ENCODE measurements around the gene RAF1. TPM values are rescaled to one million over a fixed set of nuclear protein-coding genes. Genes with fewer than 3 reads are reported as not detected.
A peak's percentile ranks its signal among the peaks of the same experiment; 100 is the strongest.

Gene RAF1
- total and polyA plus RNA-seq, 3 donors from 2014 or later, result 68.7 to 138 (median 133) TPM

GRCh38 chr3:12611117-12611516, 52.8 kb downstream of the RAF1 start:
- DNase-seq, result no peak
- Histone ChIP-seq H3K27ac (no peak overlapping the region), H3K9me3 (no peaks in the 10 kb centered on the region), H3K27me3 (no peaks in the 10 kb centered on the region), H3K4me3 (no peak overlapping the region), H3K36me3 (ENCODE audit: low read depth, missing control alignments) (no peaks in the 10 kb centered on the region), H3K4me1 (no peaks in the 10 kb centered on the region)
- intact Hi-C loops (cut with DNase I; ENCODE audit: low total_unique reads), result no loop called here
- 77 to 86% methylated on average over 5 of the region's 5 CpGs for WGBS, 2 donors
- no peak for TF ChIP-seq POLR2A (IDR thresholded peaks at IDR 0.05)
- no peak for TF ChIP-seq CTCF (IDR thresholded peaks at IDR 0.05)

GRCh38 chr3:12608376-12608775, 55.5 kb downstream of the RAF1 start:
- Histone ChIP-seq H3K4me1 (no peaks in the 10 kb centered on the region), H3K9me3 (no peaks in the 10 kb centered on the region), H3K27me3 (no peaks in the 10 kb centered on the region), H3K36me3 (ENCODE audit: low read depth, missing control alignments) (no peaks in the 10 kb centered on the region), H3K27ac (no peak overlapping the region), H3K4me3 (no peak overlapping the region)
- TF ChIP-seq POLR2A (IDR thresholded peaks at IDR 0.05), result no peak
- no peak for TF ChIP-seq CTCF (IDR thresholded peaks at IDR 0.05)
- no peak for DNase-seq
- intact Hi-C loops (cut with DNase I; ENCODE audit: low total_unique reads), result no loop called here
- 84 to 91% methylated on average over 1 of the region's 1 CpG for WGBS, 2 donors

GRCh38 chr3:12603969-12604368, 59.9 kb downstream of the RAF1 start:
- DNase-seq, result no peak
- Histone ChIP-seq H3K4me1 (peaks cover 10% of the 10 kb centered on the region), H3K27me3 (no peaks in the 10 kb centered on the region), H3K27ac (no peak overlapping the region), H3K36me3 (ENCODE audit: low read depth, missing control alignments) (no peaks in the 10 kb centered on the region), H3K4me3 (no peak overlapping the region), H3K9me3 (no peaks in the 10 kb centered on the region)
- 77 to 93% methylated on average over 2 of the region's 2 CpGs for WGBS, 2 donors
- intact Hi-C loops (cut with DNase I; ENCODE audit: low total_unique reads), result no loop called here
- no peak for TF ChIP-seq POLR2A (IDR thresholded peaks at IDR 0.05)

GRCh38 chr3:12601072-12601471, 62.8 kb downstream of the RAF1 start:
- no peaks in the 10 kb centered on the region for H3K9me3 ChIP-seq
- no peaks in the 10 kb centered on the region for H3K27me3 ChIP-seq
- WGBS, 2 donors, result 58 to 84% methylated on average over 1 of the region's 1 CpG
- intact Hi-C loops (cut with DNase I; ENCODE audit: low total_unique reads), result no loop called here
- no peak overlapping the region for H3K27ac ChIP-seq
- DNase-seq, result no peak
- no peak for TF ChIP-seq CTCF (IDR thresholded peaks at IDR 0.05)
- TF ChIP-seq POLR2A (IDR thresholded peaks at IDR 0.05), result no peak
- no peaks in the 10 kb centered on the region for H3K36me3 ChIP-seq (ENCODE audit: low read depth, missing control alignments)
- H3K4me3 ChIP-seq, result no peak overlapping the region
- peaks cover 10% of the 10 kb centered on the region for H3K4me1 ChIP-seq

- Histone ChIP-seq H3K4me1 (peaks cover 13% of the 10 kb centered on the region), H3K36me3 (ENCODE audit: low read depth, missing control alignments) (no peaks in the 10 kb centered on the region)
- intact Hi-C loops (cut with DNase I; ENCODE audit: low total_unique reads), result no loop called here
Measured at GRCh38 chr3:12598890-12599289, 65.0 kb downstream of the RAF1 start.

More at GRCh38 chr3:12598890-12599289, 65.0 kb downstream of the RAF1 start:
- TF ChIP-seq POLR2A (IDR thresholded peaks at IDR 0.05) (no peak), CTCF (IDR thresholded peaks at IDR 0.05) (no peak)
- H3K27me3 ChIP-seq, result no peaks in the 10 kb centered on the region
- peak overlapping the region in 1 of 2 donors; percentile 14 for H3K27ac ChIP-seq
- DNase-seq, result no peak
- no peaks in the 10 kb centered on the region for H3K9me3 ChIP-seq
- no peak overlapping the region for H3K4me3 ChIP-seq
